SK-N-SH (cell line): ENCODE data around the gene TMEM25. TPM values are rescaled to one million over a fixed set of nuclear protein-coding genes. Genes with fewer than 3 reads are reported as not detected.
A peak's percentile ranks its signal among the peaks of the same experiment; 100 is the strongest.

Experiments used
- CTCF ChIA-PET: fragments of 300-600, 350-600 bp; formaldehyde crosslinking; extraction: SDS; loops from one replicate; lab custom pipeline; 2021; lab: Yijun Ruan, JAX
- POLR2A ChIA-PET: fragments of 350-600 bp; sonication (Branson Sonifier 250); formaldehyde crosslinking; extraction: SDS; loops from one replicate; lab custom pipeline; 2020; ENCODE audit warnings: antibody characterized with exemption, inconsistent platforms; lab: Yijun Ruan, JAX
- DNase-seq: peaks from one replicate; pipeline ENCODE4 v3.0.0; 2012
- H2AFZ ChIP-seq: fragments of 200-600 bp; sonication (generic); 2 replicates; pipeline ENCODE4 v1.8.1; 2016; ENCODE audit warnings: antibody characterized with exemption, mild to moderate bottlenecking, low read depth
- H3F3A ChIP-seq: fragments of 200-600 bp; sonication (generic); replicated peaks from 2 replicates; pipeline ENCODE3; 2016; ENCODE audit warnings: antibody characterized with exemption, mild to moderate bottlenecking; ENCODE audit not compliant: insufficient read depth
- H3K27ac ChIP-seq, 2 experiments: fragments of 200-500 bp in 1 of 2; fragments of 200-600 bp in 1 of 2; sonication (Bioruptor generic) in 1 of 2; sonication (generic), shearing (Covaris generic) in 1 of 2; 2 replicates each; pipeline versions ENCODE4 v1.5.1 to v1.6.1; 2014 to 2016; ENCODE audit warnings: low read depth in 2 of 2, inconsistent platforms in 1 of 2, low read length in 1 of 2, mild to moderate bottlenecking in 1 of 2, mixed read lengths in 1 of 2
- H3K27me3 ChIP-seq: fragments of 200-600 bp; sonication (generic), shearing (Covaris generic); 2 replicates; pipeline ENCODE4 v1.6.1; 2016; ENCODE audit warnings: mixed run types; ENCODE audit not compliant: insufficient read depth
- H3K36me3 ChIP-seq, 2 experiments: fragments of 200-500 bp in 1 of 2; fragments of 200-600 bp in 1 of 2; sonication (Bioruptor generic) in 1 of 2; sonication (generic) in 1 of 2; replicated peaks in 1 of 2; 2 replicates each; pipeline versions ENCODE3 to v1.5.1; 2014 to 2016; ENCODE audit warnings: low read length in 1 of 2, mild to moderate bottlenecking in 1 of 2; ENCODE audit not compliant: insufficient read depth in 2 of 2, control insufficient read depth in 1 of 2
- H3K4me1 ChIP-seq, 2 experiments: fragments of 200-500 bp in 1 of 2; fragments of 200-600 bp in 1 of 2; sonication (Bioruptor generic) in 1 of 2; sonication (generic), shearing (Covaris generic) in 1 of 2; 2 replicates each; pipeline versions ENCODE4 v1.5.1 to v1.6.1; 2014 to 2016; ENCODE audit warnings: low read depth in 1 of 2, low read length in 1 of 2, mixed run types in 1 of 2; ENCODE audit not compliant: insufficient read depth in 2 of 2, control insufficient read depth in 1 of 2
- H3K4me2 ChIP-seq: fragments of 200-600 bp; sonication (generic), shearing (Covaris generic); 2 replicates; pipeline ENCODE4 v1.6.1; 2017; ENCODE audit warnings: mixed run types
- H3K4me3 ChIP-seq, 2 experiments: fragments of 200-500 bp in 1 of 2; fragments of 200-600 bp in 1 of 2; sonication (Bioruptor generic) in 1 of 2; sonication (generic), shearing (Covaris generic) in 1 of 2; 2 replicates each; pipeline versions ENCODE4 v1.5.1 to v1.8.1; 2014 to 2016; ENCODE audit warnings: low read depth in 2 of 2, inconsistent platforms in 1 of 2, low read length in 1 of 2, mild to moderate bottlenecking in 1 of 2, mixed read lengths in 1 of 2, moderate library complexity in 1 of 2
- H3K79me2 ChIP-seq: fragments of 200-600 bp; sonication (generic); 2 replicates; pipeline ENCODE4 v1.8.1; 2017; ENCODE audit warnings: mild to moderate bottlenecking; ENCODE audit not compliant: insufficient read depth
- H3K9ac ChIP-seq: fragments of 200-600 bp; sonication (generic); 2 replicates; pipeline ENCODE4 v1.6.1; 2017; ENCODE audit warnings: mixed run types
- H3K9me2 ChIP-seq: fragments of 200-600 bp; sonication (generic); 2 replicates; pipeline ENCODE4 v1.6.1; 2017; ENCODE audit warnings: mixed run types
- H3K9me3 ChIP-seq: fragments of 200-600 bp; sonication (generic); 2 replicates; pipeline ENCODE4 v1.6.1; 2017; ENCODE audit warnings: mixed run types, mild to moderate bottlenecking, moderate library complexity
- H4K20me1 ChIP-seq: fragments of 200-600 bp; sonication (generic); 2 replicates; pipeline ENCODE4 v1.6.1; 2017; ENCODE audit warnings: mild to moderate bottlenecking, mixed run types; ENCODE audit not compliant: insufficient read depth
- FOXJ3 ChIP-seq: sonication (generic); formaldehyde crosslinking; IDR thresholded peaks from 2 replicates; pipeline ENCODE4 v1.5.1; 2020; ENCODE audit warnings: mild to moderate bottlenecking, missing genetic modification reagents
- JUND ChIP-seq: IDR thresholded peaks from 2 replicates; pipeline ENCODE4 v1.4.0; 2012
- NRF1 ChIP-seq: IDR thresholded peaks from 2 replicates; pipeline ENCODE4 v1.6.1; 2012; ENCODE audit warnings: low read depth, mild to moderate bottlenecking, low read length
- RAD21 ChIP-seq: IDR thresholded peaks from 2 replicates; pipeline ENCODE4 v1.6.1; 2012; ENCODE audit warnings: mild to moderate bottlenecking, low read length
- RCOR1 ChIP-seq: fragments of 150-350 bp; IDR thresholded peaks from 2 replicates; pipeline ENCODE4 v1.6.1; 2017; ENCODE audit warnings: antibody characterized with exemption, low read length
- RXRA ChIP-seq: IDR thresholded peaks from 2 replicates; pipeline ENCODE4 v1.4.0; 2012; ENCODE audit warnings: low read depth, mild to moderate bottlenecking, borderline replicate concordance
- SMC3 ChIP-seq: IDR thresholded peaks from 2 replicates; pipeline ENCODE4 v1.6.1; 2012; ENCODE audit warnings: low read depth, low read length, improper control_type of control experiment
- TAF1 ChIP-seq: IDR thresholded peaks from 2 replicates; pipeline ENCODE4 v1.6.1; 2012; ENCODE audit warnings: low read depth, mild to moderate bottlenecking, low read length, moderate library complexity, borderline replicate concordance
- YY1 ChIP-seq: IDR thresholded peaks from 2 replicates; pipeline ENCODE4 v1.4.0; 2012; ENCODE audit warnings: low read depth, mild to moderate bottlenecking
- WGBS: methylation state at CpG from one replicate; pipeline ENCODE4 v1.1.6; 2017; ENCODE audit warnings: low lambda C conversion rate; 5-methylcytosine and 5-hydroxymethylcytosine counted together
- polyA plus RNA-seq, 3 experiments: library from polyadenylated mRNA; depleted of rRNA; stranded (reverse); fragments of >200 nt; gene quantifications; 2 replicates each; pipeline ENCODE4 v1.2.3, GENCODE V29; 2012
- TF ChIP-seq, protein P1 (sequence below): IDR thresholded peaks from 2 replicates; pipeline ENCODE4 v1.4.0; 2012; ENCODE audit warnings: low read depth, borderline replicate concordance
- TF ChIP-seq, protein P2 (sequence below): fragments of 150-350 bp; IDR thresholded peaks from 2 replicates; pipeline ENCODE4 v1.6.1; 2016; ENCODE audit warnings: mild to moderate bottlenecking, low read depth, low read length
- TF ChIP-seq, protein P3 (sequence below): fragments of 200-600 bp; sonication (generic); IDR thresholded peaks from 2 replicates; pipeline ENCODE4 v1.6.1; 2017; ENCODE audit warnings: antibody characterized with exemption, mild to moderate bottlenecking, moderate library complexity
- TF ChIP-seq, protein P4 (sequence below): fragments of 150-350 bp; IDR thresholded peaks from 2 replicates; pipeline ENCODE4 v1.6.1; 2017; ENCODE audit warnings: antibody characterized with exemption, low read length, low read depth, borderline replicate concordance

Gene TMEM25
- polyA plus RNA-seq, 1 of the 3 experiments (the other 2 are of a cell fraction) = 30.0 TPM

DNA sequence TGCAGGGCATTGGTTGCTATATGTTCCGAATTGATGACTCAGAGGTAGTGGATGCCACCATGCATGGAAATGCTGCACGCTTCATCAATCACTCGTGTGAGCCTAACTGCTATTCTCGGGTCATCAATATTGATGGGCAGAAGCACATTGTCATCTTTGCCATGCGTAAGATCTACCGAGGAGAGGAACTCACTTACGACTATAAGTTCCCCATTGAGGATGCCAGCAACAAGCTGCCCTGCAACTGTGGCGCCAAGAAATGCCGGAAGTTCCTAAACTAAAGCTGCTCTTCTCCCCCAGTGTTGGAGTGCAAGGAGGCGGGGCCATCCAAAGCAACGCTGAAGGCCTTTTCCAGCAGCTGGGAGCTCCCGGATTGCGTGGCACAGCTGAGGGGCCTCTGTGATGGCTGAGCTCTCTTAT is 9.1 kb upstream of the TMEM25 start:
- no peak overlapping the region for H2AFZ ChIP-seq
- H3K9me3 ChIP-seq = no peaks in the 10 kb centered on the region
- no peak overlapping the region for H3K4me3 ChIP-seq
- H3K4me2 ChIP-seq = no peak overlapping the region
- H3K9ac ChIP-seq = no peak overlapping the region
- H3K79me2 ChIP-seq = no peaks in the 10 kb centered on the region
- H4K20me1 ChIP-seq = no peaks in the 10 kb centered on the region
- no peak overlapping the region for H3K27ac ChIP-seq
- POLR2A ChIA-PET = no interaction called here
- TF ChIP-seq RCOR1 (no peak), TAF1 (no peak), JUND (no peak), FOXJ3 (no peak), RXRA (no peak), YY1 (no peak), RAD21 (no peak)
- TF ChIP-seq, protein P1, sequence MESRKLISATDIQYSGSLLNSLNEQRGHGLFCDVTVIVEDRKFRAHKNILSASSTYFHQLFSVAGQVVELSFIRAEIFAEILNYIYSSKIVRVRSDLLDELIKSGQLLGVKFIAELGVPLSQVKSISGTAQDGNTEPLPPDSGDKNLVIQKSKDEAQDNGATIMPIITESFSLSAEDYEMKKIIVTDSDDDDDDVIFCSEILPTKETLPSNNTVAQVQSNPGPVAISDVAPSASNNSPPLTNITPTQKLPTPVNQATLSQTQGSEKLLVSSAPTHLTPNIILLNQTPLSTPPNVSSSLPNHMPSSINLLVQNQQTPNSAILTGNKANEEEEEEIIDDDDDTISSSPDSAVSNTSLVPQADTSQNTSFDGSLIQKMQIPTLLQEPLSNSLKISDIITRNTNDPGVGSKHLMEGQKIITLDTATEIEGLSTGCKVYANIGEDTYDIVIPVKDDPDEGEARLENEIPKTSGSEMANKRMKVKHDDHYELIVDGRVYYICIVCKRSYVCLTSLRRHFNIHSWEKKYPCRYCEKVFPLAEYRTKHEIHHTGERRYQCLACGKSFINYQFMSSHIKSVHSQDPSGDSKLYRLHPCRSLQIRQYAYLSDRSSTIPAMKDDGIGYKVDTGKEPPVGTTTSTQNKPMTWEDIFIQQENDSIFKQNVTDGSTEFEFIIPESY = no peak
- TF ChIP-seq, protein P2, sequence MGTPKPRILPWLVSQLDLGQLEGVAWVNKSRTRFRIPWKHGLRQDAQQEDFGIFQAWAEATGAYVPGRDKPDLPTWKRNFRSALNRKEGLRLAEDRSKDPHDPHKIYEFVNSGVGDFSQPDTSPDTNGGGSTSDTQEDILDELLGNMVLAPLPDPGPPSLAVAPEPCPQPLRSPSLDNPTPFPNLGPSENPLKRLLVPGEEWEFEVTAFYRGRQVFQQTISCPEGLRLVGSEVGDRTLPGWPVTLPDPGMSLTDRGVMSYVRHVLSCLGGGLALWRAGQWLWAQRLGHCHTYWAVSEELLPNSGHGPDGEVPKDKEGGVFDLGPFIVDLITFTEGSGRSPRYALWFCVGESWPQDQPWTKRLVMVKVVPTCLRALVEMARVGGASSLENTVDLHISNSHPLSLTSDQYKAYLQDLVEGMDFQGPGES = no peak
- 96% methylated on average over 12 of the region's 13 CpGs for WGBS
- no peaks in the 10 kb centered on the region for H3K9me2 ChIP-seq
- CTCF ChIA-PET = interaction anchor here (1.0 to 1.1 kb wide), 2 partner anchors 8 to 33 kb away, joined by 3 read pairs; no protein-coding TSS in a partner anchor
- no peaks in the 10 kb centered on the region for H3K4me1 ChIP-seq
- H3K27me3 ChIP-seq = no peaks in the 10 kb centered on the region
- H3F3A ChIP-seq = peaks cover 20% of the 10 kb centered on the region
- no peak for DNase-seq
- H3K36me3 ChIP-seq = peaks cover 71 to 82% of the 10 kb centered on the region in 2 experiments

DNA sequence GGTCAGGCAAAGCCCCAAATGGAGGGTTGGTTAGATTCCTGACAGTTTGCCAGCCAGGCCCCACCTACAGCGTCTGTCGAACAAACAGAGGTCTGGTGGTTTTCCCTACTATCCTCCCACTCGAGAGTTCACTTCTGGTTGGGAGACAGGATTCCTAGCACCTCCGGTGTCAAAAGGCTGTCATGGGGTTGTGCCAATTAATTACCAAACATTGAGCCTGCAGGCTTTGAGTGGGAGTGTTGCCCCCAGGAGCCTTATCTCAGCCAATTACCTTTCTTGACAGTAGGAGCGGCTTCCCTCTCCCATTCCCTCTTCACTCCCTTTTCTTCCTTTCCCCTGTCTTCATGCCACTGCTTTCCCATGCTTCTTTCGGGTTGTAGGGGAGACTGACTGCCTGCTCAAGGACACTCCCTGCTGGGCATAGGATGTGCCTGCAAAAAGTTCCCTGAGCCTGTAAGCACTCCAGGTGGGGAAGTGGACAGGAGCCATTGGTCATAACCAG is 8.4 kb upstream of the TMEM25 start:
- Histone ChIP-seq H3K4me1 (no peaks in the 10 kb centered on the region; a peak in 1 of 4 replicates), H3K27ac (no peak overlapping the region), H3K9me3 (no peaks in the 10 kb centered on the region), H4K20me1 (no peaks in the 10 kb centered on the region), H3F3A (peaks cover 23% of the 10 kb centered on the region), H3K27me3 (no peaks in the 10 kb centered on the region), H2AFZ (no peak overlapping the region), H3K36me3 (peaks cover 69 to 89% of the 10 kb centered on the region in 2 experiments), H3K9ac (no peak overlapping the region), H3K4me2 (no peak overlapping the region), H3K4me3 (no peak overlapping the region), H3K9me2 (no peaks in the 10 kb centered on the region), H3K79me2 (no peaks in the 10 kb centered on the region)
- POLR2A ChIA-PET = no interaction called here
- 77% methylated on average over 4 of the region's 6 CpGs for WGBS
- CTCF ChIA-PET = interaction anchor here (1.0 to 1.4 kb wide), 3 partner anchors 7 to 34 kb away, joined by 3 to 5 read pairs (median 3); no protein-coding TSS in a partner anchor
- TF ChIP-seq NRF1 = no peak
- peak; percentile 21; the same call in 1 of the 2 replicates for TF ChIP-seq SMC3
- peak; percentile 41 for TF ChIP-seq RAD21
- TF ChIP-seq, protein P3, sequence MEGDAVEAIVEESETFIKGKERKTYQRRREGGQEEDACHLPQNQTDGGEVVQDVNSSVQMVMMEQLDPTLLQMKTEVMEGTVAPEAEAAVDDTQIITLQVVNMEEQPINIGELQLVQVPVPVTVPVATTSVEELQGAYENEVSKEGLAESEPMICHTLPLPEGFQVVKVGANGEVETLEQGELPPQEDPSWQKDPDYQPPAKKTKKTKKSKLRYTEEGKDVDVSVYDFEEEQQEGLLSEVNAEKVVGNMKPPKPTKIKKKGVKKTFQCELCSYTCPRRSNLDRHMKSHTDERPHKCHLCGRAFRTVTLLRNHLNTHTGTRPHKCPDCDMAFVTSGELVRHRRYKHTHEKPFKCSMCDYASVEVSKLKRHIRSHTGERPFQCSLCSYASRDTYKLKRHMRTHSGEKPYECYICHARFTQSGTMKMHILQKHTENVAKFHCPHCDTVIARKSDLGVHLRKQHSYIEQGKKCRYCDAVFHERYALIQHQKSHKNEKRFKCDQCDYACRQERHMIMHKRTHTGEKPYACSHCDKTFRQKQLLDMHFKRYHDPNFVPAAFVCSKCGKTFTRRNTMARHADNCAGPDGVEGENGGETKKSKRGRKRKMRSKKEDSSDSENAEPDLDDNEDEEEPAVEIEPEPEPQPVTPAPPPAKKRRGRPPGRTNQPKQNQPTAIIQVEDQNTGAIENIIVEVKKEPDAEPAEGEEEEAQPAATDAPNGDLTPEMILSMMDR = peak; percentile 47
- TF ChIP-seq, protein P4, sequence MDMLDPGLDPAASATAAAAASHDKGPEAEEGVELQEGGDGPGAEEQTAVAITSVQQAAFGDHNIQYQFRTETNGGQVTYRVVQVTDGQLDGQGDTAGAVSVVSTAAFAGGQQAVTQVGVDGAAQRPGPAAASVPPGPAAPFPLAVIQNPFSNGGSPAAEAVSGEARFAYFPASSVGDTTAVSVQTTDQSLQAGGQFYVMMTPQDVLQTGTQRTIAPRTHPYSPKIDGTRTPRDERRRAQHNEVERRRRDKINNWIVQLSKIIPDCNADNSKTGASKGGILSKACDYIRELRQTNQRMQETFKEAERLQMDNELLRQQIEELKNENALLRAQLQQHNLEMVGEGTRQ = no peak
- peak; percentile 52 for DNase-seq
